Chondrocyte (in vitro differentiated cells): ENCODE data around the gene LPP. TPM values are rescaled to one million over a fixed set of nuclear protein-coding genes. Genes with fewer than 3 reads are reported as not detected.
A peak's percentile ranks its signal among the peaks of the same experiment; 100 is the strongest.

ENCODE experiments used
- DNase-seq: peaks from one replicate; pipeline ENCODE4 v3.0.0; 2021; ENCODE audit warnings: mixed read lengths, low spot score
- H3K27ac Mint-ChIP-seq: one replicate; pipeline ENCODE4 v1.8.0; 2021; ENCODE audit warnings: mild to moderate bottlenecking, moderate library complexity, mixed read lengths; ENCODE audit not compliant: unreplicated experiment
- H3K27me3 Mint-ChIP-seq: 2 replicates; pipeline ENCODE4 v1.8.0; 2021; ENCODE audit warnings: low read depth, mixed read lengths
- H3K36me3 Mint-ChIP-seq: 2 replicates; pipeline ENCODE4 v1.8.0; 2021; ENCODE audit warnings: low read depth, mixed read lengths
- H3K4me1 Mint-ChIP-seq: 2 replicates; pipeline ENCODE4 v1.8.0; 2021; ENCODE audit warnings: low read depth, mild to moderate bottlenecking, mixed read lengths
- H3K4me3 Mint-ChIP-seq: one replicate; pipeline ENCODE4 v1.8.0; 2021; ENCODE audit warnings: mild to moderate bottlenecking, moderate library complexity, mixed read lengths; ENCODE audit not compliant: unreplicated experiment
- H3K9me3 Mint-ChIP-seq: 2 replicates; pipeline ENCODE4 v1.8.0; 2021; ENCODE audit warnings: low read depth, mixed read lengths
- total RNA-seq: library from RNA; stranded (reverse); gene quantifications from 3 replicates; pipeline ENCODE4 v1.2.1, GENCODE V29; 2021
- TF ChIP-seq, protein P1 (sequence below): fragments of 200-600 bp; sonication (generic); IDR thresholded peaks from 2 replicates; pipeline ENCODE4 v1.5.0; 2021; ENCODE audit warnings: antibody characterized with exemption, mild to moderate bottlenecking, moderate library complexity

The LPP gene
- total RNA-seq, 1 donor from 2014 or later, result 295 TPM

GRCh38 chr3:188646592-188646991 is 492.6 kb downstream of the LPP start:
- Mint-ChIP-seq H3K27ac (no peak overlapping the region), H3K4me1 (peaks cover 37% of the 10 kb centered on the region), H3K36me3 (no peaks in the 10 kb centered on the region), H3K9me3 (no peaks in the 10 kb centered on the region), H3K4me3 (no peak overlapping the region), H3K27me3 (no peaks in the 10 kb centered on the region)
- TF ChIP-seq, protein P1, sequence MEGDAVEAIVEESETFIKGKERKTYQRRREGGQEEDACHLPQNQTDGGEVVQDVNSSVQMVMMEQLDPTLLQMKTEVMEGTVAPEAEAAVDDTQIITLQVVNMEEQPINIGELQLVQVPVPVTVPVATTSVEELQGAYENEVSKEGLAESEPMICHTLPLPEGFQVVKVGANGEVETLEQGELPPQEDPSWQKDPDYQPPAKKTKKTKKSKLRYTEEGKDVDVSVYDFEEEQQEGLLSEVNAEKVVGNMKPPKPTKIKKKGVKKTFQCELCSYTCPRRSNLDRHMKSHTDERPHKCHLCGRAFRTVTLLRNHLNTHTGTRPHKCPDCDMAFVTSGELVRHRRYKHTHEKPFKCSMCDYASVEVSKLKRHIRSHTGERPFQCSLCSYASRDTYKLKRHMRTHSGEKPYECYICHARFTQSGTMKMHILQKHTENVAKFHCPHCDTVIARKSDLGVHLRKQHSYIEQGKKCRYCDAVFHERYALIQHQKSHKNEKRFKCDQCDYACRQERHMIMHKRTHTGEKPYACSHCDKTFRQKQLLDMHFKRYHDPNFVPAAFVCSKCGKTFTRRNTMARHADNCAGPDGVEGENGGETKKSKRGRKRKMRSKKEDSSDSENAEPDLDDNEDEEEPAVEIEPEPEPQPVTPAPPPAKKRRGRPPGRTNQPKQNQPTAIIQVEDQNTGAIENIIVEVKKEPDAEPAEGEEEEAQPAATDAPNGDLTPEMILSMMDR, result no peak
- DNase-seq, result no peak

DNA sequence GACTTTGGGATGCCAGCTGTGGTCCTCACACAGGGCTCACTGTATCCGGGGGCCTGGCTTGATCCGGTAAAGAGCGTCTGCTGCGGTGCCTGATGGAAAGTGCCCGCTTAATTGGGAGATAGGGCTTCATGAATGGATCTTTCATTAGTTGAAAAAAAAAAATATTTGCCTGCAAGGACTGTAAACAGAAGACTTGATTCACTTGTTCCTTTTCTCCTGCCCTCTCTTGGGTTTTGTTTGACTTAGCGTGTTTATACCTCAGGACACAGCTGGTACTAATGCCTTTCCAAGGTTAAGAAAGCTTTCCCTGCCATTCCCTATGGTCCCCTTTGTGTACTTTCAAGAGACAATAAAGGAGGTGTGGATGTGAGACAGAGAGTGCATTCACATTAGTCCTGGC is 493.3 kb downstream of the LPP start:
- H3K27me3 Mint-ChIP-seq, result no peaks in the 10 kb centered on the region
- no peaks in the 10 kb centered on the region for H3K9me3 Mint-ChIP-seq
- no peak overlapping the region for H3K4me3 Mint-ChIP-seq
- H3K36me3 Mint-ChIP-seq, result no peaks in the 10 kb centered on the region
- TF ChIP-seq, protein P1, result no peak
- no peak for DNase-seq
- peaks cover 31% of the 10 kb centered on the region for H3K4me1 Mint-ChIP-seq
- no peak overlapping the region for H3K27ac Mint-ChIP-seq

- peaks cover 20% of the 10 kb centered on the region for H3K4me1 Mint-ChIP-seq
- DNase-seq, result no peak
- H3K4me3 Mint-ChIP-seq, result no peak overlapping the region
- no peaks in the 10 kb centered on the region for H3K9me3 Mint-ChIP-seq
- H3K27me3 Mint-ChIP-seq, result no peaks in the 10 kb centered on the region
- H3K27ac Mint-ChIP-seq, result peak overlapping the region; percentile 22
- H3K36me3 Mint-ChIP-seq, result no peaks in the 10 kb centered on the region
- TF ChIP-seq, protein P1, result no peak
Observed at GRCh38 chr3:188649521-188649920, 495.6 kb downstream of the LPP start.

DNA sequence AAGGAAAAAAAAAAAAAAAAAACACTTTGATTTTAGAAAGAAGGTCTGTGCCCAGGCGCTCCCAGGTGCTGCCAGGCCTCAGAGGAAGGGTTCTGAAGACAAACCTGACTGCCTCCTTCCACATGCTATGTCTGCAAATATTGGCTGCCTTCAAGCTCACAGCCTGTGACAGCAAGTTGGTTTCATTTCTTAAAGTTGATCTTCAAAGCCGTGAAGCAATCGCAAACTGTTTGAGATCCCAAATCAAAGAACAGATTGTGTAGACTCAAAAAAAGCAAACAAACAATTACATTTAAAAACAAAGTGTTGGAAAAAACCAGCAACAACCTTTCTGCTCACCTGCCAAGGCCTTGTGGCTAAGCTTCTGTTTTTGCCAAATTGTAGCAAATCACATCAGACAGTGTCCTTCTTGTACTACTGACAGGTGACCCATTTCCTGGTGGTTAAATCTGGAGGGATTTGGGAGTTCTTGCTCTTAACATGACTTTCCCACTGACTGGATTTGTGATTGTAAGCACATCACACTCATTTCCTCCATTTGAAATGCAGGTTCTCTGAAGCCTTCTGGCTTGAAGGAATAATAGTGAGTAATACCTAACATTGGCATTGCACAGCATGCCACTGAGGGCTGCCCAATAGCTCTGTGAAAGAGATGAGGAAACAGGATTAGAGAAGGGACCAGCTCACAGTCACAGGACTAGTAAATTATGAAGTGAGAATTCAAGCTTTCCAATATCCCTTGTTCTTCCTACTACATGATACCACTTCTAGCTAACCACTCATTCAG is 502.4 kb downstream of the LPP start:
- no peaks in the 10 kb centered on the region for H3K27me3 Mint-ChIP-seq
- H3K4me3 Mint-ChIP-seq, result no peak overlapping the region
- H3K4me1 Mint-ChIP-seq, result peaks cover 12% of the 10 kb centered on the region
- TF ChIP-seq, protein P1, result no peak
- no peak for DNase-seq
- H3K9me3 Mint-ChIP-seq, result no peaks in the 10 kb centered on the region
- peak overlapping the region; percentile 12 for H3K27ac Mint-ChIP-seq
- H3K36me3 Mint-ChIP-seq, result peaks cover 2% of the 10 kb centered on the region

- H3K4me1 Mint-ChIP-seq, result peaks cover 19% of the 10 kb centered on the region
- TF ChIP-seq, protein P1, result no peak
- H3K27me3 Mint-ChIP-seq, result no peaks in the 10 kb centered on the region
- no peaks in the 10 kb centered on the region for H3K9me3 Mint-ChIP-seq
- no peak overlapping the region for H3K4me3 Mint-ChIP-seq
- no peak overlapping the region for H3K27ac Mint-ChIP-seq
- DNase-seq, result no peak
- H3K36me3 Mint-ChIP-seq, result peaks cover 2% of the 10 kb centered on the region
Observed at GRCh38 chr3:188658606-188659005, 504.6 kb downstream of the LPP start.
